ENCODE data around the gene KMO.

GRCh38 chr1:241632987-241633386, 100.8 kb downstream of the KMO start:
- TF ChIP-seq POLR2AphosphoS5 (IDR thresholded peaks at IDR 0.05; ENCODE audit: low read depth, low read length) (no peak), TAF1 (IDR thresholded peaks at IDR 0.05; ENCODE audit: borderline replicate concordance, insufficient read depth, low read length) (no peak), FOXP2 (optimal IDR thresholded peaks at IDR 0.05; ENCODE audit: borderline replicate concordance, extremely low read depth, extremely low read length, insufficient read depth) (no peak)

All from PFSK-1 (cell line).